ENCODE data around the gene TARDBP. TPM values are rescaled to one million over a fixed set of nuclear protein-coding genes. Genes with fewer than 3 reads are reported as not detected.

TARDBP gene
- total RNA-seq, 1 experiment from 2014 or later, result 207 TPM

- no peak overlapping the region for H4K8ac ChIP-seq (replicated peaks; ENCODE audit: insufficient read length, low read depth, low read length)
- H2BK120ac ChIP-seq (ENCODE audit: low read depth, low read length, poor library complexity, severe bottlenecking), result no peak overlapping the region
- H3K23me2 ChIP-seq (ENCODE audit: insufficient read length, low read depth, low read length, poor library complexity, severe bottlenecking), result no peaks in the 10 kb centered on the region
- no peaks in the 10 kb centered on the region for H3K79me2 ChIP-seq (ENCODE audit: insufficient read depth, low read length)
- WGBS (ENCODE audit: extremely low coverage, insufficient read length, low lambda C conversion rate), result no CpG with 5 or more reads among the region's 14 CpGs
- no peak overlapping the region for H3T11ph ChIP-seq (ENCODE audit: low read length)
- DNase-seq, result no peak
- no peaks in the 10 kb centered on the region for H4K20me1 ChIP-seq (ENCODE audit: control insufficient read depth, insufficient read depth, insufficient read length)
- no peak overlapping the region for H3K56ac ChIP-seq (ENCODE audit: insufficient read length, low read depth, low read length)
- H3K14ac ChIP-seq (ENCODE audit: insufficient read depth, low read length), result no peak overlapping the region
- no peak overlapping the region for H3K23ac ChIP-seq (ENCODE audit: insufficient read length, low read depth, low read length)
- H3K9me3 ChIP-seq (ENCODE audit: control insufficient read depth, low read depth, low read length), result no peaks in the 10 kb centered on the region
- H3K27ac Mint-ChIP-seq, result no peak overlapping the region
- H3K4ac ChIP-seq (ENCODE audit: low read depth, low read length), result no peak overlapping the region
- H3K4me1 Mint-ChIP-seq, result peaks cover 0 to 19% of the 10 kb centered on the region in 2 experiments; a peak in 2 of 4 replicates
- no peak overlapping the region for H3K4me2 ChIP-seq (ENCODE audit: insufficient read depth, insufficient read length, low read length)
- H4K91ac ChIP-seq (ENCODE audit: insufficient read length, low read depth, low read length), result no peak overlapping the region
- H2BK15ac ChIP-seq (ENCODE audit: low read depth, low read length), result no peak overlapping the region
- no peak overlapping the region for H2AK5ac ChIP-seq (ENCODE audit: insufficient read length, low read length)
- H3K27me3 ChIP-seq (ENCODE audit: insufficient read depth, low read length), result no peaks in the 10 kb centered on the region
- TF ChIP-seq CTCF (conservative IDR thresholded peaks at IDR 0.05), result no peak
- no peaks in the 10 kb centered on the region for H3K4me1 ChIP-seq (ENCODE audit: insufficient read depth, low read length)
- H2AFZ ChIP-seq (ENCODE audit: low read length), result no peak overlapping the region
- H3K27ac ChIP-seq (ENCODE audit: insufficient read length, low read depth, low read length), result no peak overlapping the region
- no peaks in the 10 kb centered on the region for H3K27me3 Mint-ChIP-seq (ENCODE audit: low read depth)
- no peak overlapping the region for H3K18ac ChIP-seq (ENCODE audit: insufficient read length, low read depth, low read length)
- H3K4me3 Mint-ChIP-seq, result no peak overlapping the region
- H4K5ac ChIP-seq (ENCODE audit: insufficient read length, low read depth, low read length), result no peak overlapping the region
- H3K36me3 Mint-ChIP-seq (ENCODE audit: insufficient read depth in 1 of 3, low read depth in 3 of 3), result peaks cover 50 to 98% (median 88%) of the 10 kb centered on the region in 3 experiments; a peak in 6 of 7 replicates
- no peak overlapping the region for H3K9ac ChIP-seq (ENCODE audit: extremely low read depth, insufficient read length, low read length)
- H2BK12ac ChIP-seq (ENCODE audit: insufficient read length, low read depth, low read length), result no peak overlapping the region
- H2BK20ac ChIP-seq (ENCODE audit: low read depth, low read length, poor library complexity, severe bottlenecking), result no peak overlapping the region
- peaks cover 2% of the 10 kb centered on the region for H3K79me1 ChIP-seq (ENCODE audit: insufficient read depth, low read depth, low read length, poor library complexity, severe bottlenecking)
- no peak overlapping the region for H2BK5ac ChIP-seq (ENCODE audit: insufficient read length, low read length)
- H3K9me3 Mint-ChIP-seq, result no peaks in the 10 kb centered on the region
Measured at GRCh38 chr1:11023201-11023600, 10.7 kb downstream of the TARDBP start.

Data from H9 (cell line).